Measurements from ENCODE around the gene WDR70.

GRCh38 chr5:37791321-37791720 lies 412.2 kb downstream of the WDR70 start:
- TF ChIP-seq CTCF (IDR thresholded peaks at IDR 0.05) (no peak), POLR2A (IDR thresholded peaks at IDR 0.05) (no peak)
